Mucosa of rectum (tissue), 2 donors: Measurements from ENCODE around the gene RAD54L.
"Not testable (repeated sequence)": the region's sequence is repeated elsewhere in the genome, so short reads cannot be mapped to it uniquely, and the experiment has no call there.

Source experiments
- H3K27ac ChIP-seq, 2 donors: one replicate each; pipeline ENCODE4 v1.7.0; 2013; ENCODE audit warnings: inconsistent platforms in 2 of 2, low read depth in 2 of 2, low read length in 2 of 2
- H3K27me3 ChIP-seq, 2 donors: one replicate each; pipeline ENCODE4 v1.7.0; 2013; ENCODE audit warnings: low read length in 2 of 2; ENCODE audit not compliant: control insufficient read depth in 2 of 2, insufficient read depth in 2 of 2
- H3K36me3 ChIP-seq, 2 donors: one replicate each; pipeline ENCODE4 v1.7.0; 2013; ENCODE audit warnings: low read length in 2 of 2; ENCODE audit not compliant: control insufficient read depth in 2 of 2, insufficient read depth in 2 of 2
- H3K4me1 ChIP-seq, 2 donors: one replicate each; pipeline ENCODE4 v1.7.0; 2013; ENCODE audit warnings: low read length in 2 of 2, mild to moderate bottlenecking in 1 of 2; ENCODE audit not compliant: control insufficient read depth in 2 of 2, insufficient read depth in 2 of 2
- H3K4me3 ChIP-seq, 2 donors: one replicate each; pipeline ENCODE4 v1.7.0; 2013; ENCODE audit warnings: low read length in 2 of 2
- H3K9ac ChIP-seq, 2 donors: one replicate each; pipeline ENCODE4 v1.7.0; 2013; ENCODE audit warnings: low read length in 2 of 2, low read depth in 1 of 2, mild to moderate bottlenecking in 1 of 2
- H3K9me3 ChIP-seq, 2 donors: one replicate each; pipeline ENCODE4 v1.7.0; 2013; ENCODE audit warnings: low read length in 2 of 2; ENCODE audit not compliant: control insufficient read depth in 2 of 2
- donor health status: healthy.
- donor health status: Normal muscosa, but diverticular disease.

RAD54L gene

DNA sequence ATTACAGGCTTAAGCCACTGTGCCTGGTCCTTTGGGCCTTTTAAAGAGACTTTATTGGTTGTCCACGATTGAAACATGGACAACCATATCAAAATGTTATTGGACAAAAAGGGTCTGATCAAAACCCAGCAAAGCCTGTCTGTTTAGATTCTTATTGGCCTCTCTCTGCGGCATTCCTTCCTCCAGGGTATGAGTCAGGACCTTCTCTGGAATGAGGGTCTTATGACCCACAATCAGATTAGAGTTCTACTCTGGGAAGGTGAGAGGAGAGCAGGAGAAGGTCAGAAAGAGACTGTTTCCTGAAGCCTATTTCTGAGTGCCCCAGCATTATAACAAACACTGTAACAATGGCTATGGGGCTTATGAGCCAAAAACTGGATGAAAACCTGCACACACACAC is 36.5 kb upstream of the RAD54L start:
- Histone ChIP-seq H3K4me3 (no peak overlapping the region), H3K36me3 (no peaks in the 10 kb centered on the region), H3K27ac (no peak overlapping the region), H3K9me3 (no peaks in the 10 kb centered on the region), H3K4me1 (no peaks in the 10 kb centered on the region), H3K9ac (no peak overlapping the region), H3K27me3 (no peaks in the 10 kb centered on the region)

DNA sequence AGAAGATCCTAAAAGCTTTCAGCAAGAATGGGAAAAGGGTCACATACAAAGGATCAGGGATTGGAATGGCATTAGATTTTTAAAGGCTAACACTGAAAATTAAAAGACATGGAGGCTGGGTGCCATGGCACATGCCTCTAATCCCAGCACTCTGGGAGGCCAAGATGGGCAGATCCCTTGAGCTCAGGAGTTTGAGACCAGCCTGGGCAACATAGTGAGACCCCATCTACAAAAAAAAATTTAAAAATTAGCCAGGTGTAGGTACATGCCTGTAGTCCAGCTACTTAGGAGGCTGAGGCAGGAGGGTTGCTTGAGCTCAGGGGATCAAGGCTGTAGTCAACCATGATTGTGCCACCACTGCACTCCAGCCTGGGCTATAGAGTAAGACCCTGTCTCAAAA is 32.1 kb upstream of the RAD54L start:
- H3K36me3 ChIP-seq: no peaks in the 10 kb centered on the region
- no peak overlapping the region for H3K4me3 ChIP-seq
- H3K9me3 ChIP-seq: no peaks in the 10 kb centered on the region
- no peaks in the 10 kb centered on the region for H3K4me1 ChIP-seq
- no peak overlapping the region for H3K9ac ChIP-seq
- no peaks in the 10 kb centered on the region for H3K27me3 ChIP-seq
- H3K27ac ChIP-seq: no peak overlapping the region

DNA sequence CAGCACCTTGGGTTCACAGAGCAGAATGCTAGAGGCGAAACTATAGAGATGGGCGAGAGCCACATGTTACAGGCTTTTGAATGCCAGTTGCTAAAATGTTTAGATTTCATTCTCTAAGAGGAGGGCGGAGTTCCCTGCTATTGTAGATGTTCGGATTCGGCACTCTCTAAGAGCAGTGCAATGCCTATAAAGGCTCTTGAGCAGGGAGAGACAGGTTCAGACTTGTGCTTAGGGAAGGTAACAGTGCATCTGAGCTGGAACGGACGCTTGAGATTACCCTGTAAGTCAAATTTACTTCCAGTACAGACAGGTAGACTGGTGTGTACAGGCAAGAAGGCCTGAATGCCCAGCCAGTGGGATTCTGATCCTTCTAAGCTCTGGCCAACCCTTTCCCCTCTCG is 29.1 kb upstream of the RAD54L start:
- no peak overlapping the region for H3K27ac ChIP-seq
- H3K36me3 ChIP-seq: no peaks in the 10 kb centered on the region
- H3K27me3 ChIP-seq: no peaks in the 10 kb centered on the region
- H3K4me3 ChIP-seq: no peak overlapping the region
- no peaks in the 10 kb centered on the region for H3K4me1 ChIP-seq
- H3K9ac ChIP-seq: no peak overlapping the region
- no peaks in the 10 kb centered on the region for H3K9me3 ChIP-seq

DNA sequence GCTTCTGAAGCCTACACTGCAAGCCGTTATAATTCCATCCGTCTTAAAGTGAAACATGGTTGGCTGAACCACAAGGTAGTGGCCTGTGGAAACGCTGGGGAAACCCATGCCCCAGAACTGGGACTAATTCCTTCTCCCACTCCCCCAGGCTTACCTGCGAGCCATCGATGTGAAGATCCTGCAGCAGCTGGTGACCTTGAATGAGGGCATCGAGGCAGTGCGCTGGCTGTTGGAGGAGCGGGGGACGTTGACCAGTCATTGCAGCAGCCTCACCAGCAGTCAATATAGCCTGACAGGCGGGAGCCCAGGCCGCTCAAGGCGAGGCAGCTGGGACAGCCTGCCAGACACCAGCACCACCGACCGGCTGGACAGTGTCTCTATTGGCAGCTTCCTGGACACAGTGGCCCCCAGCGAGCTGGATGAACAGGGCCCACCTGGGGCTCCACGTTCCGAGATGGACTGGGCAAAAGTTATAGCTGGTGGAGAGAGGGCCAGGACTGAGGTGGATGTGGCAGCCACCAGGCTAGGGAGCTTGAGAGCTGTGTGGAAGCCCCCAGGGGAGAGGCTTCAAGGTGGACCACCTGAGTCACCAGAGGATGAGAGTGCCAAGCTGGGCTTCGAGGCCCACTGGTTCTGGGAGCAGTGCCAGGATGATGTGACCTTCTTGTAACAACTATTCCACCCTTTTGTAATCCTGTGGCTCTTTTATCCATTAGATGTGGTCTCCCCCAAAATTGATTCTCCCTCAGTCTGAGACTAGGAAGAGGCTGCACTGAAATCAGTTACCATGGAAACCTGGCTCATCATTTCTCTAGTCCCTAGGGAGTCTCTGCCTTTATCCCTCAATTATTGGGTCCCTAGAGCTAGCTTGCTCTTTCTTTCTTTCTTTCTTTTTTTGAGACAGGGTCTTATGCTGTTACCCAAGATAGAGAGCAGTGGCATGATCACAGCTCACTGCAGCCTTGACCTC is 27.7 kb upstream of the RAD54L start:
- Histone ChIP-seq H3K9me3 (no peaks in the 10 kb centered on the region), H3K9ac (no peak overlapping the region), H3K36me3 (no peaks in the 10 kb centered on the region), H3K27ac (no peak overlapping the region), H3K27me3 (no peaks in the 10 kb centered on the region), H3K4me1 (no peaks in the 10 kb centered on the region), H3K4me3 (no peak overlapping the region)

DNA sequence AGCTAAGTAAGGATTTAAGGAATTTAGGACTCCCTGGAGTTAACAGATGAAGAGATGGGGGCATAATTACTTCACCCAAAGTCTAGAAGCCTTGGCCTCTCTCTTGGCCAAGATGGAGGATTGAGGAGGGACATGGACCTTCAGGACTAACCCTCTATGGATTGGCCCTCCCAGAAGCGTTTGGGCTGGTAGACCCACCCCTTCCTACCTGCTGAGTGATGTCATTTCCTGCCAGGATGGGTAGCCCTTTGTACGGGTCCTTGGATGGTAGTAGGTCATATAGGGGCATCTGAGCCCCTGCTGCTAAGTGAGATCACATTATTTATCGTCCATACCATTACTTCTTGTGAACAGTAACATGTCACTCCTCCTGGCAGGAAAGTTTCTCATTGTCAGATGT is 26.8 kb upstream of the RAD54L start:
- H3K36me3 ChIP-seq: no peaks in the 10 kb centered on the region
- no peak overlapping the region for H3K9ac ChIP-seq
- no peak overlapping the region for H3K27ac ChIP-seq

DNA sequence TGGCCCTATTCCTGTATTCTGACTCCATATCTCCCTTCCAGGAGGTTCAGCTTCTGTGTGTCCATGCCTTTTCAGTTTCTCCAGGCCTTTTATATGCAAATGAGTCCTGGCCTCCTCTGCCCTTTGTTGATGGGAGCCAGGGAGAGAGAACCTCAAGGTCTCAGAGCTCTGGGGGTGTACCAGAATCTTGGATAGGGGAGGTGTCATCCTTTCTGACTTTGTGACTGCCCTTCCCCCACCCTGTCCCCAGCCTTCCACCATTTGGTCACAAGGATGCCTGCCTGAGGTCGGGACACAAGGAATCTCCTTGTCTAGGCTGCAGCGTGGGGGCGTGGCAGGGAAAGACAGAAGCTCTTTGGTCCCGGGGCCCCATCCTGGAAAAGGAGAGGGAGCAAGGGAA is 25.8 kb upstream of the RAD54L start:
- H3K9me3 ChIP-seq: no peaks in the 10 kb centered on the region
- no peaks in the 10 kb centered on the region for H3K4me1 ChIP-seq
- no peak overlapping the region for H3K27ac ChIP-seq

More for the DNA sequence above, 26.8 kb upstream of the RAD54L start:
- H3K4me1 ChIP-seq: no peaks in the 10 kb centered on the region
- H3K9me3 ChIP-seq: no peaks in the 10 kb centered on the region
- no peak overlapping the region for H3K4me3 ChIP-seq
- no peaks in the 10 kb centered on the region for H3K27me3 ChIP-seq

DNA sequence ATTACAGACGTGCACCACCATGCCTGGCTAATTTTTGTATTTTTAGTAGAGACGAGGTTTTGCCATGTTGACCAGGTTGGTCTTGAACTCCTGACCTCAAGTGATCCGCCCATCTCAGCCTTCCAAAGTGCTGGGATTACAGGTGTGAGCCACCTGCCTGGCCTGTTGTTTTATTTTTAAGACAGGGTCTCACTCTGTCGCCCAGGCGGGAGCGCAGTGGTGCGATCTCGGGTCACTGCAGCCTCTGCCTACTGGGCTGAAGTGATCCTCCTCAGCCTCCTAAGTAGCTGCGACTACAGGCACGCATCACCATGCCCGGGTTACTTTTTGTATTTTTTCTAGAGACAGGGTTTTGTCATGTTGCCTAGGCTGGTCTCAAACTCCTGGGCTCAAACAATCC is 24.5 kb upstream of the RAD54L start:
- H3K4me1 ChIP-seq, H3K4me3 ChIP-seq, H3K36me3 ChIP-seq, H3K9ac ChIP-seq, H3K9me3 ChIP-seq, H3K27me3 ChIP-seq, H3K27ac ChIP-seq: not testable (repeated sequence)

More for the DNA sequence above, 25.8 kb upstream of the RAD54L start:
- H3K27me3 ChIP-seq: no peaks in the 10 kb centered on the region
- H3K4me3 ChIP-seq: no peak overlapping the region
- H3K9ac ChIP-seq: no peak overlapping the region
- H3K36me3 ChIP-seq: no peaks in the 10 kb centered on the region

DNA sequence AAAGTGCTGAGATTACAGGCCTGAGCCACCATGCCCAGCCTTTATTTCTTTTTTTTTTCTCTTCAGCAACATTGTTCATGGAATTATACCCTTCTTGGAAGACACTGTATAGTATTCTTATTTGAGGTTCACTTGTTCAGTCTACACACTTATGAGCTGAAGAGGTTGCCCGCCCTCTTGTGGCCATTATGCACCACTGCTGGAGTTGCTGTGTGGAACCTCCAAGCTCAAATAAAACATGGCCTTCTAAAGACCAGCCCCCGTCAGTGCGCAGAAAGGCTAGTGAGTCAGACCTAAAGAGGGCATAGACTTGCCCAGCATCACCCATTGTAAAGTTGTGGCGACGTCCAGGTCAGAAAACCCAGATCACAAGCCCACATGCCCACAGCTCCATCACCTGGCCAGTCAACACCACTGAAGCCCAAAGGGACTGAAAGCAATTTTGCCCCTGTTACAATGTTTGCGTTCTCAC is 24.1 kb upstream of the RAD54L start:
- Histone ChIP-seq H3K4me1 (no peaks in the 10 kb centered on the region), H3K27me3 (no peaks in the 10 kb centered on the region), H3K9ac (no peak overlapping the region), H3K9me3 (no peaks in the 10 kb centered on the region), H3K27ac (no peak overlapping the region), H3K4me3 (no peak overlapping the region), H3K36me3 (no peaks in the 10 kb centered on the region)

DNA sequence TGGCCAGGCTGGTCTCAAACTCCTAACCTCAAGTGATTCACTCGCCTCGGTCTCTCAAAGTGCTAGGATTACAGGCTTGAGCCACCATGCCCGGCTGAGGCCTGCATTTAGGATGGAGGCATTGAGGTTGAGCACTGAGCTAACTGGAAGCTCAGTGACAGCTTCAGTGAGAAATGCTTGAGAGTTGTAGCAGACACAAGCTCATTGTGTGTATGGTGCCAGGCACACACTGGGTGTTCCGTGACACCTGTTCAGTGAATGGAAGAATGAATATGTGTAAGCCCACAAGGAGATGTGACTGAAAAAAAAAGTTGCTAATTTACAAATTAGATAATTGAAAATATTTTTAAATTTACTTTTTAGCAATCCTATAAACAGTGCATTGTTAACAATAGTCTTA is 22.6 kb upstream of the RAD54L start:
- Histone ChIP-seq H3K36me3 (no peaks in the 10 kb centered on the region), H3K9me3 (no peaks in the 10 kb centered on the region), H3K27ac (no peak overlapping the region), H3K4me3 (no peak overlapping the region), H3K4me1 (no peaks in the 10 kb centered on the region), H3K27me3 (no peaks in the 10 kb centered on the region), H3K9ac (no peak overlapping the region)

DNA sequence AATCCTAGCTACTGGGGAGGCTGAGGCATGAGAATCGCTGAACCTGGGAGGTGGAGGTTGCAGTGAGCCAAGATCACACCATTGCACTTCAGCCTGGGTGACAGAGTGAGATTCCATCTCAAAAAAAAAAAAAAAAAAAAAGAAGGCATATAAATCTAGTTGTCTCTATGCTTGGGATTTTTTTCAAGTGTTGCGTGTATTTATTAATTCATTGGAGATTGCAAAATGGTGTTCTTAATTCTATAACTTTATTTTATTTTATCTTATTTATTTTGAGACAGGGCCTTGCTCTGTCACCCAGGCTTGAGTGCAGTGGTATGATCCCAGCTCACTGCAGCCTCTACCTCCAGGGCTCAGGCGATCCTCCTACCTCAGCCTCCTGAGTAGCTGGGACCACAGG is 16.3 kb upstream of the RAD54L start:
- not testable (repeated sequence) for H3K27ac ChIP-seq, H3K9ac ChIP-seq, H3K4me3 ChIP-seq, H3K36me3 ChIP-seq, H3K9me3 ChIP-seq, H3K4me1 ChIP-seq, H3K27me3 ChIP-seq
